Left cardiac atrium (tissue), 4 donors: Measurements from ENCODE around the gene GRAMD1B. TPM values are rescaled to one million over a fixed set of nuclear protein-coding genes. Genes with fewer than 3 reads are reported as not detected.
A peak's percentile ranks its signal among the peaks of the same experiment; 100 is the strongest.
"Not testable (repeated sequence)": the region's sequence is repeated elsewhere in the genome, so short reads cannot be mapped to it uniquely, and the experiment has no call there.

Experiments used
- ATAC-seq, 2 donors: fragments of 200-7000 bp; cut with Tn5 transposase; one replicate each; pipeline ENCODE4 v1.9.1; 2020; ENCODE audit warnings: mild to moderate bottlenecking in 2 of 2, moderate library complexity in 2 of 2
- DNase-seq: peaks from one replicate; pipeline ENCODE4 v3.0.0-alpha.2; 2020
- intact Hi-C, 2 donors: fragments of 100-400 bp; cut with DNase I; formaldehyde crosslinking; loops; one replicate each; pipeline versions ENCODE4 v1.14.1 to v1.15.1; 2022 to 2023
- total RNA-seq, 2 donors: library from RNA; stranded (reverse); fragmentation: NEBNext Ultra II Directional; extraction: Animal tissue kit (Norgen Biotek cat#: 25700); gene quantifications; one replicate each; pipeline ENCODE4 v1.2.1, GENCODE V29; 2021
- donor health status: DM: no; HTN: yes; CAD: no.
- donor health status: DM: no; HTN: yes; CAD: no; lungs with severe emphysema.
- donor health status: DM: yes; HTN: yes; CAD: no.
- donor health status: Dilated cardiomyopathy.

The GRAMD1B gene
- total RNA-seq, 2 donors from 2014 or later = 2.8 to 3.1 TPM

DNA sequence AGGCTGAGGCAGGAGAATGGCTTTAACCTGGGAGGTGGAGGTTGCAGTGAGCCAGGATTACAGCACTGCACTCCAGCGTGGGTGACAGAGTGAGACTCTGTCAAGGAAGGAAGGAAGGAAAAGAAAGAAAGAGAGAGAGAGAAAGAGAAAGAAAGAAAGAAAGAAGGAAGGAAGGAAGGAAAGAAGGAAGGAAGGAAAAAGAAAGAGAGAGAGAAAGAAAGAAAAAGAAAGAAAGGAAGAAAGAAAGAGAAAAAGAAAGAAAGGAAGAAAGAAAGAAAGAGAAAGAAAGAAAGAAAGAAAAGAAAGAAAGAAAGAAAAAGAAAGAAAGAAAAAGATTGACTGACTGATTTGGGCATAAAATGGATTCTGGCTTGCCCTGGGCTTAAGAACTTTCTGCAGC is 36.1 kb downstream of the GRAMD1B start:
- not testable (repeated sequence) for DNase-seq, ATAC-seq
- intact Hi-C loops = loop anchor here in 1 of 2 donors (5.0 kb wide), 1 partner anchor 54 kb away; no protein-coding TSS in a partner anchor

DNA sequence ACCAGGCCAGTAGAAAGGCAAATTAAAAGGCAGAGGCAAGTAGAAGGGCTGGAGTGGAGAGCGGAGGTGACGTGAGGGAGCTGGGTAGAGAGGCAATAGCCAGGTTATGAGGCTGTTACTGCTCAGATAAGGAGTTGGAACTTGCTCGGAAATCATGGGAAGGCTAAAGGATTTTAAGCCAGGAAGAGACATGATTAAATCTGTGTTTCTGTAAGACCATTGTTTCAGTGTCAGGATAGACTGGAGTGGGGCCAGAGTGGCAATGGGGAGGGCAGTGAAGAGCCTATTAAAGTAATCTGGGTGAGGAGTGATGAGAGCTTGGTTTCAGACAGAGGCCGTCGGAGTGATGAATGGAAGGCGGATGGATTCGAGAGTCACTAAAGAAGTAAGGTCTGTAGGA is 39.0 kb downstream of the GRAMD1B start:
- ATAC-seq (peak; percentile 44 to 71), DNase-seq (peak; percentile 40)
- intact Hi-C loops = loop anchor here in 1 of 2 donors (5.0 kb wide), 1 partner anchor 57 kb away; no protein-coding TSS in a partner anchor

DNA sequence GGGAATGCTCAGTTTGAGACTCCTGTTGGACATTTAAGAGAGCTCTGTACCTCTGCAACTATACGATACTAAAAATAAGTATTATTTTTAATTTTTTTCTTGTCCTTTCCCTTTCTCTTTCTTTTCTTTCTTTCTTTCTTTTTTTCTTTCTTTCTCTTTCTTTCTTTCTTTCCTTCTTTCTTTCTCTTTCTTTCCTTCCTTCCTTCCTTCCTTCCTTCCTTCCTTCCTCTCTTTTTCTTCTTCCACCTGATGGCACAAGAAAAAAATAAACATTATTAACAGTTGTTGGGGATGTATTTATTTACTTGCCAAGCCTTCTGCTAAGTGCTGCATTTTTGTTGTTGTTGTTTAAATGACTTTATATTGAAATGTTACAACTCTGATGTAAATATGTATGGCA is 39.5 kb downstream of the GRAMD1B start:
- ATAC-seq (no peak), DNase-seq (no peak)
- intact Hi-C loops = loop anchor here in 1 of 2 donors (5.0 kb wide), 1 partner anchor 57 kb away; no protein-coding TSS in a partner anchor

DNA sequence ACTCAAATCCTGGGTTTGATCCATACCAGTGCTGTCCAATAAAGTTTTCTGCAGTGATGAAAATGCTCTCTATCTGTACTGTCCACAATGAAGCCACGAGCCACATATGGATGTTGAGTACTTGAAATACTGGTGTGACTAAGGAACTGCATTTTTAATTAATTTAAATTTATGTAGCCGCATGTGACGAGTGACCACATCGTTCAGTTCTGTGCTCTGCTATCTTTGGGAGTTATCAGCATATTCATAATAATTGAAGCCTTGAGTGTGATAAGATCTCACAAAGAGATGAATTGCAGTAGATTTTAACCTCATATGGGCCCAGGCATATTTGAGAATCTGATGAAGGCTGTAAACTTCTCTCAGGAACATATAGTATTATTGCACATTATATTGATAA is 40.8 kb downstream of the GRAMD1B start:
- ATAC-seq = no peak
- intact Hi-C loops = no loop called here

DNA sequence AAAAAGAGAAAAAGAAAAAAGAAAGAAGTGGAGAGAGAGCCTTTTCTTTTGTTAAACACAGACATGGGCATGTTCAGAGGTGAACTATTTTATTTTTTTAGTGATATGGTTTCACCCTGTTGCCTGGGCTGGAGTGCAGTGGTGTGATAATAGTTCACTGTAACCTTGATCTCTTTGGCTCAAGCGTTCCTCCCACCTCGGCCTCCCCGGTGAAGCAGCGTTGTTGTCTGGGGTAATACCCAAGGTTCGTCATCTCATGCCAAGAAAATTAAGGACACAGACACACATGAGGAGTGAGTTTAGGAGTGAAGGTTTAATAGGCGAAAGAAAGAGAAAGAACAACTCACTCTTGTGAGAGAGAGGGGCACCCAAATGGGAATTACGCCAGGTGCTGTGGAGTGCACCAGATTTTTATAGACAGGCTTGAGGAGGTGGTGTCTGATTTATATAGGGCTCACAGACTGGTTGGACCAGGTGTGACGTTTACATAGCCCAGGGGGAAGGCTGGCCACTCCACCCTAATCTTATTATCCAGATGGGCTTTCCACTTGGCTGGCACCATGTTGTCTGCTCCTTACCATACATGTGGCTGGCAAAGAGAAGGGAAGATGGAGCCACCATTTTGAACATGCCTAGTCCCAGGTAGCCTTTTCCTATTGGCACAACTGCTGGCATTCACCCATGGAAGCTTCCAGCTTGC is 42.3 kb downstream of the GRAMD1B start:
- no peak for DNase-seq
- intact Hi-C loops = no loop called here
- no peak for ATAC-seq

More for the DNA sequence above, 40.8 kb downstream of the GRAMD1B start:
- no peak for DNase-seq

DNA sequence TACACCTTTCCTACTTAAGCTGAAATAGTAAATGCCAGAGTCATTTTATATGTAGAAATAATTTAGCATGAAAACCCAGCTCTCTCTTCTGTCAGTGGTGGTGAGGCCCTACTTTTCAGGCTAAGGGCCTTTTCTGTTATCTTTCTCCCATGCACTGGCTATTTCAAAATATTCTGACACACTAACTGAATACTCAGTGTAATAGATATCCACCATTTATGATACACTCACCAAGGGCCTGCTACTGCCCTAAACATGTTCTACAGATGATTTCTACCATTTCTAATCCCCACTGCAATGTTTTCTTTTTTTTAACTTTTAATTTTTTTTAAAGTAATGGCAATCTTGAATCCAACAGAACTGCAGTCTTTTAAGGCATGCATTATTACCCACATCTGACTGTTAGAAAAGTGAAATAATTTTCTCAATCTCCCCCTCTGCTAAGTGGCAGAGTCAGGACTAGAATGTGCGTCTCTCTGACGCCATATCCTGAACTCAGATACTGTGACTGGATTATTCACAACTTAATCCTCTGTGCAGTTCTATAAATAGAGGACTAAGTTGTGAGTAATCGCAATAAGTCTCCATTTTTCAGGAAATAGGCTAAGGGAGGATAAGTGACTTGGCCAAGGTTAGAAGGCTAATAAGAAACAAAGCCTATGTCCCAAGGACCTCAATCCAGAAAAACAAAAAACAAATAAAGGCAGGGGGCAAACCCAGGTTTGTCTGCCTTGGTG is 44.0 kb downstream of the GRAMD1B start:
- ATAC-seq (peak in 1 of 2 donors; percentile 48), DNase-seq (no peak)
- intact Hi-C loops = no loop called here

DNA sequence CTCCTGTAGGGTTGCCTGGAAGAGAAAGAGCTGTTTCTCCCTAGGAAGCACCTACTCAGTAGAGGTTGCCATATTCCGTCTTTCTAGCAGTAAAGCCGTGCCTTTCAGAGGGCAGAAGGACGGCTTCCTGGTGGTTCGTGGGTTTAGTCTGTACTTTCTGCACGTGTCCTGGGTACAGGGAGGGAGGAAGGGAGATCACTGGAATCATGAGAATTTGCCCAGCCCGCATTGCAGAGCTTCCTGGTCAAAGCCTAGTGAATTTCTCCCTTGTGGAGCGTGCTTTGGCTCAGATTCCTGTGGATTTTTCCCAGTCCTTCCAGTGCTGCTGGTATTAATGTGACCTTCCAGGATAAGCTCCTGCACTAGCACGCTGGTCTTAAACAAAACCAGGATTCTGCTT is 44.9 kb downstream of the GRAMD1B start:
- DNase-seq (no peak), ATAC-seq (peak in 1 of 2 donors; percentile 15)
- intact Hi-C loops = loop anchor here (5.0 kb wide), 3 partner anchors 68 to 363 kb away; no protein-coding TSS in a partner anchor

DNA sequence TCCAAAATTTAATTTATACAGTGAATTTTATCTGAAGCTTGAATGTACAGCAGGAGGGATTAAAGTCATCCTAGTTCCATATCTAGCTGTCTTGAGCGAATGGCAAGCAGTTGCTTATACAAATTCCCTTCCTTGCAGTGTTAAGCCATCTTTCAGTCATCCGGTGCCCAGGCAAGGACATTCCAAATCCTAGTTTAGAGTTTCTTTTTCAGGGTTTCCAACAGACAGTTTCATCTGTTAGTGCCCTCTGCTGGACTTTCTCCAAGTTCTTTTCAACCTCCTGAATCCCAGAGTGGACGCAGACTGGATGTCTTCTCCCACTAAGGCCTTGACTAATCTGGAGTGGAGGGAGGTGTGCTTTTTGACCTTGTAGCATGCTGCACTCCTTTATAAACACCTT is 45.4 kb downstream of the GRAMD1B start:
- no peak for ATAC-seq
- intact Hi-C loops = loop anchor here (5.0 kb wide), 3 partner anchors 68 to 363 kb away; no protein-coding TSS in a partner anchor
- DNase-seq = no peak

DNA sequence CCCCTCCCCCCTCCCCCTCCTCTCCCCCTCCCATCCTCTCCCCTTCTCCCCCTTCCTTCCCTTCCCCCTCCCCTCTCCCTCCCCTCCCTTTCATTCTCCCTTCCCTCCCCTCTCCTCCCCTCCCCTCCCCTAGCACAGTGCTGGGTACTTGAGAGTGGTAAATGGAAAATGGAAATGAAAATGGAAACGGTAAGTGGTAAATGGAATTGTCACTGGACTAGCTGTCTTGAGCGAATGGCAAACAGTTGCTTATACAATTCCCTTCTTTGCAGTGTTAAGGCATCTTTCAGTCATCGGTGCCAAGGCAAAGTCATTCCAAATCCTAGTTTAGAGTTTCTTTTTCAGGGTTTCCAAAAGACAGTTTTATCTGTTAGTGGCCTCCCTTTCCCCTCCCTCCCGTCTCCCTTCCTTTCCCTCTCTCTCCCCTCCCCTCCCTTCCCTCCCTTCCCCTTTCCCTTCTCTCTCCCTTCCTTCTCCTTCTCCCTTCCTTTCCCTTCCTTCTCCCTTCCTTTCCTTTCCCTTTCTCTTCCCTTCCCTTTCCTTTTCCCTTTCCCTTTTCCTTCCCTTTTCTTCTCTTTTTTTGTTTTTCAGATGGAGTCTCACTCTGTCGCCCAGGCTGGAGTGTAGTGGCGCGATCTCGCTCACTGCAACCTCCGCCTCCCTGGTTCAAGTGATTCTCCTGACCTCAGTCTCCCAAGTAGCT is 47.3 kb downstream of the GRAMD1B start:
- intact Hi-C loops = loop anchor here (5.0 kb wide), 3 partner anchors 70 to 365 kb away; no protein-coding TSS in a partner anchor
- DNase-seq (no peak), ATAC-seq (no peak)

DNA sequence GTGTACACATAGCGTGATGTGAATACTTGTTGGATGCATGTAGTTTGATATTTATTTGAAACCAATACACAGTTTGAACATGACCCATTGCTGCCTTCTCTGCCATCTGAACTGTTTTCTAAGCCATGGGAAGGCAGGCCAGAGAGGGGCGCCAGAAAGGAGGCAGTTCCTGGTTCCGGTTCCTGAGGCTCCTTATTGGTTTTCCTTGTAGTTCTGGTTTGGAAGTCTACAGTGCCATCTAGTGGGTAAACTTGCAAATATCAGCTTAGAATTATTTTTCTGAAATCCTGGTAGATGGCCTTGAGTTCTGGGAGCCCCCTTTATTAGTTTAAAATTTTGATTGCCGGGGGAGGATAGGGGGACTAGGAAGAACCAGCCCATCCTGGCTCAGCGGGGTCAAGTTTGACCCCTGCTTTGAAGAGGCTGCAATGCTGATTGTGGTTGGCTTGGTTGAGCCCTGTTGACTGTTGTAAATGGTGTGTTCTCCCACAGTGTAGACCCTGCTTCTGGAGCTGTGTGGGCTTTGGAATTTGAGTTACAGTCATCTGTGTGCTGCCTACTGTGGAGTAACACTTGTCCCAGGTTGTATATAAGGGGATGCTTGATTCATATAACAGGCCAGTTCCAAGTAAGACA is 48.4 kb downstream of the GRAMD1B start:
- peak; percentile 71 to 83 for ATAC-seq
- DNase-seq = peak; percentile 61
- intact Hi-C loops = loop anchor here (1.0 to 5.0 kb wide), 5 partner anchors 71 to 366 kb away; no protein-coding TSS in a partner anchor

DNA sequence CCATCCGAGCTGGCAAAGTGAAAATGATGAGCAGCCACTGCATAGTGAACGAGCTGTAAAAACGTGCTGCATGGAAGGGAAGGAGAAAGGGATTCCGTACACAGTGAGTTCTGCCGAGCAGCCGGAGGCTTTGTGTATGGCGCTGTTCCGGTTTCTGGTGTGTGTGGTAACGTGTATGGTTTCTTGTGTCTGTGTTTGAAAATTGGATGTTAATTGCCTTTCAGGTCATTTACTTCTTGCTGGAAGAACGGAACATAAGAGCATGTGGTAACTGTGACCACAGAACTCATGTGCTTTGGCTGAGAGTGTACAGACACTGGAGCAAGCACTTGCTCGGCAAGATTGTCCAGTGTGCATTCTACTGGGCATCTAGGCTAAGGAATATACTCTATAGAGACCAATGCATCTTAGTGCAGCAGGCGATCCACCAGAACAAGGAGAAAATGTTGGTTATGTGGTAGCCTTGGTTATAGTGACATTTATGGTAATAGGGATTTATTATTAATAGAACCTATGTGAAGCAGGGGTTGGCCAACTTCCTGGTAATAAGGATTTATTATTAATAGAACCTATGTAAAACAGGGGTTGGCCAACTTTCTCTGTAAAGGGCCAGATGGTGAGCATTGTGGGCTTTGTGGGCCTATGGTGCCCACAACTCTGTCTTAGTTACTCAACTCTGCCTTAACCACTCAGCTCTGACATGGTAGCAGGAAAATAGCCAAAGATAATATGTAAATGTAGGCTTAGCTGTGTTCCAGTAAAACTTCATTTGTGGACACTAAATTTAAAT is 49.2 kb downstream of the GRAMD1B start:
- no peak for DNase-seq
- intact Hi-C loops = loop anchor here (2.0 to 5.0 kb wide), 4 partner anchors 72 to 367 kb away; no protein-coding TSS in a partner anchor
- ATAC-seq = no peak

DNA sequence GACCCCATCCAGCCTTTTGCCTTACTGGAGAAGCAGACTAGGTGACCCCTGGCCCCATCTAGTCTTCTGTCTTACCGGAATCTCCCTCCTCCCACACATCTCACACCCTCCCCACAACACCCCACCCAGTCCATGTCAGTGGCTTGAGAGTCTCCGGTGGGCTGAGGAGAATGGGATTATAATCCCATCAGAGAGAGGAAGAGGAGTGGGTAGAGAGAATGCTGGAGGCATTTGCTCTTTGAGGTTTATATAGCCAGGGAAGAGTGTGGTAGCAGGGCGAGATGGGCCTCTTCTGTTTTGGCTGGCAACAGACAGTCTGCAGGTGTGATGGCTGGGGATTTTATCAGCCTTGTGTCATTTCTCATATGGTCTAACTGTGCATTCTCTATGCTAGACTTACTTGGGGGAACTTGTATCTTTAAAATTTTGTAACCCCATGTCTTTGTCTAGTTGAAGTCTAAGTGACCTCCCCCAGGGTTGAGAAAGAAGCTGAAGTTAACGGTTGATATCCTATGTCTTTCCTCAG is 50.3 kb downstream of the GRAMD1B start:
- ATAC-seq (no peak), DNase-seq (no peak)
- intact Hi-C loops = no loop called here

DNA sequence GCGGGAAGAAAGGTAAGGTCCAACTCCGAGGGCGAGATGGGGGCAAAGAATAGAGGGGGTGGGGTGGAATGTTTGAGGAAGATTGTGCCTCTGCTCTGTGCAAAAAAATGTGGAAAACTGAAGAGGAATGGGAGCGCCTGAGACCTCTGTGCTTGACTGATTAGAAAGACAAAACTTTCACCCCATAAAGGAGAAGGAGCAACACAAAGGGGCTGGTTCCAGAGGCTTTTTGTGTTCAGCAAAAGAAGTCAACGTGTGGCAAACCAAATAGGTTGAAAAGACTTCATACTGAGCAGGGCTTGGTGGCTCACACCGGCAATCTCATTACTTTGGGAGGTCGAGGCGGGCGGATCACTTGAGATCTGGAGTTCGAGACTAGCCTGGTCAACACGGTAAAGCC is 50.8 kb downstream of the GRAMD1B start:
- DNase-seq (no peak), ATAC-seq (no peak)
- intact Hi-C loops = no loop called here

DNA sequence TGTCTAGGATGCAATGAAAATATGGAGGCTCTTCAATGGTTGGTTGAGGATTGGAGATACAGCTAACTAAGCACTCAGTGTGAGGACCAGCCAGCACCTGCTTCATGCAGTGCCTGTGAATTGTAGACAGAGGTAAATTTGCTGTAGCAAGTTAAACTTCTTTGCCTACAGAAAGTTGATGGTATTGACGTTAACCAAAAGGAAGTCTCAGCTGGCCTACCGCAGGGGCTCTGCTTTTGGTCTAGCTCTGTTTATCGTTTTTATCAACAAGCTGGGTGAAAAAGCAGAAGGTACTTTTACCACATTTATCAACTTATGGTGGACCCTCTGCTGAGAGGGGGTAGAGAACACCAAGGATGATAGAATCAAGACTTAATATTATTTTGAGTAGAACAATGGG is 51.6 kb downstream of the GRAMD1B start:
- intact Hi-C loops = no loop called here

DNA sequence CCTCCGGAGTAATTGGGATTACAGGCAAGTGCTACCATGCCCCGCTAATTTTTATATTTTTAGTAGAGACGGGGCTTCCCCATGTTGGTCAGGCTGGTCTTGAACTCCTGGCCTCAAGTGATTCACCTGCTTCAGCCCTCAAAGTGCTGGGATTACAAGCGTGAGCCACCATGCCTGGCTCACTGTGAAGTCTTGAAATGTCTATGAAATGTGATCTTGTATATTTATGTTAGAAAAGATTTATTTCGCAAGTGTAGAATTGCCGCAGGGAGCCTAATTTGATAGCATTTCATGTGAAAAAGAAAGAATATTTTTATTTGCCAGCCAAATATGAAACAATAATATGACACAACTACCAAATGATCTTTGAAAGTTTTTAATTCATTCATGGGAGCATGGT is 52.1 kb downstream of the GRAMD1B start:
- ATAC-seq (no peak), DNase-seq (no peak)
- intact Hi-C loops = no loop called here

More for the DNA sequence above, 51.6 kb downstream of the GRAMD1B start:
- DNase-seq (no peak), ATAC-seq (no peak)

DNA sequence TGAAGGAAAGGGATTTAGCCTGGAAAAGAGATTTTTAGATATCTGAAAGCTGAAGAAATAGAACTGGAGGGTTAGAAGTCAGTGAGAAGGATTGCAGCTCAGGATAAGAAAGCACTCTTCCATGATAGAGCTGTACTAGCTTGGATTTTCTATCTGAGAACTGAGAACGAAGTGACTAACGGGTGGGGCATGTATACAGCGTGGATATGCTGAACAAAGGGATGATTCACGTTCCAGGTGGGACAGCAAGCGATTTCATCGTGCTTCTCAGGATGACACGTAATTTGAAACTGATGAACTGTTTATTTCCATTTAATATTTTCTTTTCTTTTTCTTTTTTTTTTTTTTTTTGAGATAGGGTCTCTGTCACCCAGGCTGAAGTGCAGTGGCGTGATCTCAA is 53.0 kb downstream of the GRAMD1B start:
- ATAC-seq (no peak), DNase-seq (no peak)
- intact Hi-C loops = no loop called here

DNA sequence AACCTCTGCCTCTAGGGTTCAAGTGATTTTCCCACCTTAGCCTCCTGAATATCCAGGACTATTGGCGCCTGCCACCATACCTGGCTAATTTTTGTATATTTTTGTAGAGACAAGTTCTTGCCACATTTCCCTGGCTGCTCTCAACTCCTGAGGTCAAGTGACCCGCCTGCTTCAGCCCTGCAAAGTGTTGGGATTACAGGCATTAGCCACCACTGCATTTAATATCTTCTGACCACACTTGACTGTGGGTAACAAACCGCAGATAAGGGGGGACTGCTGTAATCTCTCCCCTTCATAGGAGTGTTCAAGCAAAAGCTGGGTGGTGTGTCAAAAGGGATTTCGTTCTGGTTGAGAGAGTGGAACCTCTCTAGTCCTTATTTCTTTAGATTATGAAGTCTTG is 53.4 kb downstream of the GRAMD1B start:
- ATAC-seq (no peak), DNase-seq (no peak)
- intact Hi-C loops = no loop called here

DNA sequence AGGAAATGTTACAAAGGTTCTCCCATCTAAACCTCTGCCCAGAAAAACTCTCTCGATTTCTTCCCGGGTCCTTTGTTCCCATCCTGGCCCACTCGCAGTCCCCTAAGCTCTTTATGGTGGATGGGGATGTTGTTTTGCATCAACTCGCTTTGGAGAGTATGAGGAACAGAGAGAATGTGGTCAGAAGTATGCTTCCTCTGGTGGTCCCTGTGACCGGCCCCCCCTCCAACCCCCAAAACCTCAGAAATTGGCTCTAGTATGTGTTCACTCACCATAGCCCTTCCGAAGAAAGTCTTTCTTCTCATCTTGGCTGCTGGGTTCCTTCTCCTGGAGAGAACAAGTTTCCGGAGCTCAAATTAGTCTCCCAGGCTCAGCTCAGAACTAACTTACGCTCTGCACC is 54.4 kb downstream of the GRAMD1B start:
- no peak for DNase-seq
- no peak for ATAC-seq
- intact Hi-C loops = no loop called here
